NCI-H69 (cell line): ENCODE measurements around the gene PLIN1.

Experiments used
- DNase-seq: peaks from one replicate; lab custom pipeline; 2025; lab: John Stamatoyannopoulos, UW

Gene PLIN1

GRCh38 chr15:89627256-89627970 is 51.8 kb downstream of the PLIN1 start:
- DNase-seq: no peak

- no peak for DNase-seq
Measured at GRCh38 chr15:89625716-89626115, 53.5 kb downstream of the PLIN1 start.

- DNase-seq: no peak
Measured at GRCh38 chr15:89623165-89623564, 56.0 kb downstream of the PLIN1 start.

- DNase-seq: no peak
Measured at GRCh38 chr15:89621547-89621946, 57.6 kb downstream of the PLIN1 start.

- DNase-seq: no peak
Measured at GRCh38 chr15:89616228-89616627, 62.9 kb downstream of the PLIN1 start.

GRCh38 chr15:89615135-89615534 is 64.0 kb downstream of the PLIN1 start:
- DNase-seq: peak; percentile 4
